Ovary (tissue), 3 donors: ENCODE measurements around the gene SNX27.

Source experiments
- CTCF ChIP-seq, 3 donors: fragments of 450-650 bp in 2 of 3; fragments of 200-600 bp in 1 of 3; IDR thresholded peaks; one replicate each; pipeline versions ENCODE4 v1.5.1 to v1.8.0; 2016 to 2022; ENCODE audit warnings: antibody characterized with exemption in 3 of 3, mild to moderate bottlenecking in 1 of 3
- EP300 ChIP-seq: sonication (generic); formaldehyde crosslinking; IDR thresholded peaks from one replicate; pipeline ENCODE4 v1.6.1; 2017; ENCODE audit warnings: antibody characterized with exemption
- donor health status: DM: no; HTN: no; CAD: no.

GRCh38 chr1:151611832-151612500 lies at the start of gene SNX27:
- TF ChIP-seq EP300 (no peak), CTCF (IDR thresholded peaks at IDR 0.05) (no peak)
